NAMALWA (cell line): ENCODE results near the gene LCMT1.

ENCODE experiments used
- DNase-seq: peaks from one replicate; pipeline ENCODE4 v3.0.0-alpha.2; 2015; ENCODE audit warnings: low spot score

The LCMT1 gene

DNA sequence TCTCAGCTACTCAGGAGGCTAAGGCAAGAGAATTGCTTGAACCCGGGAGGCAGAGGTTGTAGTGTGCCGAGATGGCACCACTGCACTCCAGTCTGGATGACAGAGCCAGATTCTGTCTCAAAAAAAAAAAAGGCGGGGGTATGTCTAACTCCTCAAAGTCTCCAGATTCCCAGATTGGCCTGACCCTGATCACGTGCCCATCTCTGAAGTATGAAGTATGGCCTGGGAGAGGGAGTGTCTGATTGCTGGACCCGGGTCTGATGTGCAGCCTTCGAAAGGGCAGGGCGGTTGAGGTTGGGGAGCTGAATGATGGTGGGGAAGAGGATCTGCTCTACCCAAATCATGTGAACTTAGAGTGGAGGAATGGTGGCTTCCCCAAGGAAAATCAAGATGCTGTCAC lies 87.9 kb downstream of the LCMT1 start:
- no peak for DNase-seq

DNA sequence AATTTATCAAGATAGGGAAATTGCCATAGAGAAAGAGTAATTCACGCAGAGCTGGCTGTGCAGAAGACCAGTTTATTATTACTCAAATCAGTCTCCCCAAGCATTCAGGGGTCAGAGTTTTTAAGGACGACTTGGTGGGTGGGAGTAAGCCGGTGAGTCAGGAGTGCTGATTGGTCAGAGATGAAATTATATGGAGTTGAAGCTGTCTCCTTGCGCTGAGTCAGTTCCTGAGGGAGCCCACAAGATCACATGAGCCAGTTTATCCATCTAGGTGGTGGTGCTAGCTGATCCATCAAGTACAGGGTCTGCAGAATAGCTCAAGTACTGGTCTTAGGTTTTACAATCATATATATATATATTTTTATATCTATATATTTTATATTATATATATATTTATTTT lies 99.2 kb downstream of the LCMT1 start:
- no peak for DNase-seq

GRCh38 chr16:25212636-25213035 lies 101.1 kb downstream of the LCMT1 start:
- no peak for DNase-seq

DNA sequence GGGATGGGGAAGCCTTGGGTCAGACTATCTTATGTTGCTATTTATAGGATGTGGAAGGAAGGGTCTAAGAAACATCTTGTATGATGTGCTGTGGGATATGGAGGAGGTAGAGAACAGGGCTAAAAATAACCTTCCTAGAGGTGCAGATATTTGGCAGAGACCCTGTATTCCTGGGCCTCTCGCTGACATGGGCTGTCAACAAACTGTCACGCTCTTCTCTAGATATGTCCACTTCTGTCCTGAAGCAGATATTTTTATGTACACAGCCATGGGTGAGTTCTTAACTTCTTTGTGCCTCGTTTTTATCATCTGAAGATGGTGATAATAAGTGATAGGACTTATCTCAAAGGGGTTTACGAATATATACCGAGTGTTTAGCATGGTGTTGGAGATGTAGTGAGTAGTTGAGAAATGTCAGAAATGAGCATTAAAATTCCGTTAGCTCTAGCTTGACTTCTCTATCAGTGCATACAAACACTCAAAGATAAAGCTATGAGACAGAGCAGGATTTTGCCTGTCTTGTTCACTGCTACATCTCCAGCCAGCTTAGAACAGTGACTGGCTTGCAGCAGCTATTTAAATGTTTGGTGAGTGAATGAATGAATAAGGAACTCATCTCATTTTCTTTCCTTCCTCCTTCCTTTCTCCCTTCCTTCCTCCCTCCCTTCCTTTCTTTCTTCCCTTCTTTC lies 102.3 kb downstream of the LCMT1 start:
- no peak for DNase-seq

GRCh38 chr16:25217112-25217511 lies 105.6 kb downstream of the LCMT1 start:
- DNase-seq = no peak

DNA sequence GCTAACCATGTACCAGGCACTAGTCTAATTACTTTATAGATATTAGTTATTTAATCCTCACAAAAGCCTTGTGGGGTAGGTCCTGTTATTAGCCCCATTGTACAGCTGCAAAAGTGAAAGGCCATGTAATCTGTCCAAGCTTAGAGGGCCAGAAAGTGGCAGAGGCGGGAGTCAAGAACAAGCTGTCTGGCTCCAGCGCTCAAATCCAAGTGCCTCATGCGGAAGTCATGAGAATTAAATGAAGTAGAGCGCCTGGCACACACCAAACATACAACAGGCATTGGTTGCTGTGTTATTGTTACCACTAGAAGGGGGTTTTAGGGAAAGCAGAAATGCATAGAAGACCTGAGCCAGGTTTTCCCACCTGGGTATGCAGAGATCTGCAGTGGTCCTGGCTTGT lies 106.4 kb downstream of the LCMT1 start:
- DNase-seq = no peak

DNA sequence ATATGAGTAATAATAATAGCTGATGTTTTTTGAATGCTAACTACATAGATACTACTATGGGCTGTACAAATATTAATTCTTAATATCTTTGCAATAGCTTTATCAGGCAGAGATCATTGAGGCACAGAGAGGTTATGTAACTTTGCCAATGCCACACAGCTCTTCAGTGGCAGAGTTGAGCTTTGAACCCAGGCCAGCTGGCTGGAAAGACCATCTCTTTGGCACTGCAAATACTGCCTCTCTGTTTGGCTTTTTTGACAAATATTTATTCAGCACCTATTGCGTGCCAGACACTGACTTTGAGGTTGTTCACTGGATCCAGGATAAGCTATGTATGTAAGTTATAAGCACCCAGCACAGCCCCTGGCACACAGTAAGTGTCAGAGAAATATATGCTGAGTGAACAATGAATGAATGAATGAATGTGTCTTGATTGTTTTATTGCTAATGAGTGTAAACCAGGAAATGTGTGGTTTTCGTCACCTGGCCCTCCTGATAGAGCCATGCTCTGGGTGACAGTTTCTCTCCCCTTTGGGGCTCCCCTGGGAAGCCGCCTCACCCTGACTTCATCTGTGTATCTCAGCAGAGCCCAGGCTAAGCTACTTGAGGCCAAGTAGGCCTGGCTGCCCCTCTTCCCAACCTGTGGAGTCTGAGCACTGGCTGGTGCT lies 107.7 kb downstream of the LCMT1 start:
- DNase-seq = no peak

DNA sequence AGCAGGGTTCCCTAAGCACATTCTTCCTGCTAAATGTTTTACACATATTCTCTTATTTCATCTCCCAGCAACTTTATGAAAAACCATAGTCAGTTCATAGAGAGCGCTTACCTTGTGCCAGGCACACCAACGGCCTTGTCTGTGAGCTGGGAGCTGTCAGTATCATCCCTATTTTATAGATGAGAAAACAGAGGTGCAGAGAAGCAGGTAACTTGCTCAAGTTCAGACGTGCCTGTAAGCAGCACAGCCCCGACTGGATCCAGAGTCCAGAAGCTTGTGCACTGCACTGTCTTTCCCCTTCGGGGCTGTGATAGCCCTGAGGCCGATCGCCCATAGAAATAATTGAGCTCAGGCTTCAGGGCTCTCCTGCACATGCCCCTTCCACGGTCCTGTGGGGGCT lies 111.4 kb downstream of the LCMT1 start:
- DNase-seq = no peak

DNA sequence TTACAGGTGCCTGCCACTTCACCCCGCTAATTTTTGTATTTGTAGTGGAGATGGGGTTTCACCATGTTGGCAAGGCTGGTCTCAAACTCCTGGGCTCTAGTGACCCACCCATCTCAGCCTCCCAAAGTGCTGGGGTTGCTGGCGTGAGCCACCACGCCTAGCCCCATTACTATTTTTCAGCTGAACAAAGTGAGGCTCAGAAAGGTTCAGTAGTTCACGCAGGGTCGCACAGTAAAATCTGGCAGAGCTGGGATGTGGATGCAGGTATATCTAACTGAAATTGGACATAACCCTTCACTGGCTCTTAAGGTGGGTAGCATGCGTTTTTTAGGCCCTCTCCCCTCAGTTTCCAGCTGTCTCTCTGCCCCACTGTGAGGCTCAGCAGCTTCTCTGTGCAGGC lies 112.4 kb downstream of the LCMT1 start:
- DNase-seq = no peak

- DNase-seq = no peak
Measured at GRCh38 chr16:25224731-25225319, 113.3 kb downstream of the LCMT1 start.
